Glomerular endothelial cell (primary cell): ENCODE results near the gene SHISA5. TPM values are rescaled to one million over a fixed set of nuclear protein-coding genes. Genes with fewer than 3 reads are reported as not detected.

Experiments used
- DNase-seq: peaks from one replicate; pipeline ENCODE4 v3.0.0-alpha.2; 2011; ENCODE audit warnings: low read depth, low spot score; ENCODE audit errors: extremely low read depth
- total RNA-seq: library from RNA; depleted of rRNA; stranded (reverse); fragments of >200 nt; gene quantifications from 2 replicates; pipeline ENCODE4 v1.2.3, GENCODE V29; 2015

SHISA5 gene
- total RNA-seq, 1 donor from 2014 or later = 305 TPM

DNA sequence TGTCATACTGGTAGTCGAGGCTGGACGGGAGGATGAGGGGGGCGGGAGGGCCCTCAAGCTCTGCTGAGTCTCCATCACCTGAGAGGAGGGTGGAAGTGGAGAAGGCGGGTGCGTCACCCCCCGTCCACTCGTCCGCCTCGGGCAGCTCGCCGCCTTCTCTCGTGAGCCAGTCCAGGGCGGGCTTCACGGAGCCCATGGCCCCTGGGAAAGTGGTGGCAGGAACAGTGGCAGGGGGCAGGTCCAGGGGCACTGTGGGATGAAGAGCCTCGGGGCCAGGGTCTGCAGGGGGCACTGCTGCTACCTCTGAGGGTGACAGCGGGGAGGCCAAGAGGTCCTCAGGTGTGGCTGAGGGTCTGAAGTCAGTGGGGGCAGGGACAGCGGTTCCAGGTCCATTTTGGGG, 84.4 kb downstream of the SHISA5 start:
- no peak for DNase-seq

DNA sequence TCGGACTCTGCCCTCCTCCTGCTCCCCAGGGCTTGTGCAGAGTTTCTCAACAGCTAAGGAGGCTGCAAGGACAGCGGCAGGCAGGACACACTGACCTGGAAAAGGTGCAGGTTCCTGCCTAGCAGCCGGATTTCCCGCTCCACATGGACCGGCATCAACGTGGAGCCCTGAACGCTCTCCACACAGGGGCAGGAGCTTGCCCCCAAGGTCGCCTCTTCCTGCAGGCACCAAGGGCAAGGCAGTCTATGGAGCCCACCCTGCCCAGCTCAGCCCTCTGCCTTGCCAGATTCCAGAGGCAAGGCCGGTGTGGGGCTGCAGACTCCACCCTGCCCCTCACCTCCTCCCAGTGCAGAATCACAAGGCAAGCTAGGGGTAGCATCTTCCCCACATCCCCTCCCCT, 84.8 kb downstream of the SHISA5 start:
- no peak for DNase-seq

DNA sequence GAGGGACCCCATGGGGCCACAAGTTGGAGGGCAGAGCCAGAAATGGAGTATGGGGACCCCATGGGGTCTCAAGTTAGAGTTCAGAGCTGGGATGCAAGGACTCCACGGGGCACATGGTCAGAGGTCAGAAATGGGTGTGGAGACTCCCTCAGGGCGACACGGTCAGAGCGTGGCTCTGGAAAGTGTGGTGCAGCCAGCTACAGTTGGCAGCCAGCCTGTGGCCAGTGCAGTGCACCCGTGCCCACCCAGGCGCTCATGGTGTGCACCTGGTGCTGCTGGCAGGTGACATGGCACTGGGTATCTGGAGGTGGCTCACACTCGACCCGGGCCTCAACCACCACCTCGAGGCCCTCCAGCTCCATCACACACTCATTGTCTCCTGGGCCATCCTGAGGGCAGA, 85.3 kb downstream of the SHISA5 start:
- DNase-seq = no peak

DNA sequence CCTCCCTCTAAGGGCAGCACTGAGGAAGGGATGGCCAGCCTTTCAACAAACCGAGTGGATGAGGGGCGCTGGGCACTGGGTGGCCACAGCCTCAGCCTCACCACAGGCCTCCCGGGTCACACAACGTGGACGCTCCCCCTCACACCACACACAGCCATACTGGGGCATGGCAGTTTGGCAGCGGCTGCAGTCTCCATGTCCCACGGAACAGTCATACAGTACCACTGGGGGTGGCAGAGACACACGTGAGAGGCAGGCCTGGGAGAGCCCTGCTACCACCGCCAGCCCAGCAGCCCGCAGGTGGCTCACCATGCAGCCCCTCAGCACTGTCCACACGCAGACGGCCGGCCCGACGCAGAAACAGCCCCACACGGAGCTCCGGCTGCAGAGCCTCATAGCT, 85.8 kb downstream of the SHISA5 start:
- no peak for DNase-seq

Other genes starting within 250 kb of the SHISA5 start
- gene NME6, start 202.8 kb downstream of the SHISA5 start, total RNA-seq = 22.3 and 22.9 TPM in 2 replicates
- not detected in 2 replicates for gene SPINK8, start 170.5 kb downstream of the SHISA5 start, total RNA-seq
- gene FBXW12, start 132.0 kb downstream of the SHISA5 start, total RNA-seq = not detected in 2 replicates
- gene PLXNB1, start 74.1 kb downstream of the SHISA5 start, total RNA-seq = 35.3 and 35.4 TPM in 2 replicates
- 10.8 and 12.7 TPM in 2 replicates for gene CCDC51, start 64.1 kb downstream of the SHISA5 start, total RNA-seq
- gene TMA7, start 63.9 kb downstream of the SHISA5 start, total RNA-seq = 390 and 429 TPM in 2 replicates
- gene ATRIP, start 57.4 kb downstream of the SHISA5 start, total RNA-seq = 4.7 and 8.6 TPM in 2 replicates
- gene PFKFB4, start 52.6 kb upstream of the SHISA5 start, total RNA-seq = 6.5 and 10.7 TPM in 2 replicates
- 0.24 and 1.2 TPM in 2 replicates for gene UCN2, start 59.6 kb upstream of the SHISA5 start, total RNA-seq
- 20.0 and 25.0 TPM in 2 replicates for gene COL7A1, start 91.2 kb upstream of the SHISA5 start, total RNA-seq
- gene UQCRC1, start 105.5 kb upstream of the SHISA5 start, total RNA-seq = 207 and 225 TPM in 2 replicates
- gene TMEM89, start 117.6 kb upstream of the SHISA5 start, total RNA-seq = not detected in 2 replicates
- gene SLC26A6, start 131.3 kb upstream of the SHISA5 start, total RNA-seq = 26.4 and 31.1 TPM in 2 replicates
- gene CELSR3, start 158.7 kb upstream of the SHISA5 start, total RNA-seq = 1.1 and 2.2 TPM in 2 replicates
- gene NCKIPSD, start 181.7 kb upstream of the SHISA5 start, total RNA-seq = 18.6 and 34.7 TPM in 2 replicates
- 66.1 and 73.3 TPM in 2 replicates for gene IP6K2, start 213.0 kb upstream of the SHISA5 start, total RNA-seq